CD4-positive, alpha-beta T cell treated with Interleukin-17A for 1 hour (primary cell): ENCODE data around the gene DNAH14.
"Not testable (repeated sequence)": the region's sequence is repeated elsewhere in the genome, so short reads cannot be mapped to it uniquely, and the experiment has no call there.

Experiments
- DNase-seq: peaks from one replicate; pipeline ENCODE4 v3.0.0-alpha.2; 2020

DNAH14 gene

DNA sequence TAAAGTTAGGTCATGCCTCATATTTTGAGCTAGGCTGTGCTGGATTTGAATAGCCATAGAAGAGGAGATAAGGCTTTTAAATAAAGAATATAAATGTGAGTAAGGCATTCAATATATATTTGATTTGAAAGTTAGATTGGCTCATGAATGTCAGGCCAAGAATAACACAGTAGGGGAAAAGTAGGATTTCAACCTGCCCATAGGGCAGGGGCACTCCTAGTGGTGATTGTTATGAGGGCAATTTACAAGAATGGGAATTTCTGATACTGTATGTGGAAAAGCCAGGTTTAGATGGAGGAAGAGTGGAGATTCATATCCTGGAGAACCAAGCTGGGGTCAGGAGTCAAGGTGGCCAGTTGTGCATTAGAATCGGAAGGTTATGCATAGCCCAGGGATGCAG lies 74.9 kb downstream of the DNAH14 start:
- no peak for DNase-seq

DNA sequence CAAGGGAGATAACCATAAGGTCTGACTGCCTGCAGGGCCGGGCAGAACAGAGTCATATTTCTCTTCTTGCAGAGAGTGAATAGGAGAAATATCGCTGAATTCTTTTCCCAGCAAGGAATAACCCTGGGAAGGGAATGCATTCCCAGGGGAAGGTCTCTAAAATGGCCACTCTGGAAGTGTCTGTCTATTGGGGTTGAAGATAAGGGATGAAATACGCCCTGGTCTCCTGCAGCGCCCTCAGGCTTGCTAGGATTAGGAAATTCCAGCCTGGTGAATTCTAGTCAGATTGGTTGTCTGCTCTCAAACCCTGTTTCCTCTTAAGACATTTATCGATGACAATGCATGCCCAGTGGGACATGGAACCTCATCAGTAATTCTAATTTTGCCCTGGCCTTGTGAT lies 76.9 kb downstream of the DNAH14 start:
- DNase-seq, result not testable (repeated sequence)

DNA sequence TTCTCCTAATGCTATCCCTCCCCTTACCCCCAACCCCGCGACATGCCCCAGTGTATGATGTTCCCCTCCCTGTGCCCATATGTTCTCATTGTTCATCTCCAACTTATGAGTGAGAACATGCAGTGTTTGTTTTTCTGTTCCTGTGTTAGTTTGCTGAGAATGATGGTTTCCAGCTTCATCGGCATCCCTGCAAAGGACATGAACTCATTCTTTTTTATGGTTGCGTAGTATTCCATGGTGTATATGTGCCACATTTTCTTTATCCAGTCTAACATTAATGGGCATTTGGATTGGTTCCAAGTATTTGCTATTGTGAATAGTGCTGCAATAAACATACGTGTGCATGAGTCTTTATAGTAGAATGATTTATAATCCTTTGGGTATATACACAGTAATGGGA lies 78.6 kb downstream of the DNAH14 start:
- not testable (repeated sequence) for DNase-seq

DNA sequence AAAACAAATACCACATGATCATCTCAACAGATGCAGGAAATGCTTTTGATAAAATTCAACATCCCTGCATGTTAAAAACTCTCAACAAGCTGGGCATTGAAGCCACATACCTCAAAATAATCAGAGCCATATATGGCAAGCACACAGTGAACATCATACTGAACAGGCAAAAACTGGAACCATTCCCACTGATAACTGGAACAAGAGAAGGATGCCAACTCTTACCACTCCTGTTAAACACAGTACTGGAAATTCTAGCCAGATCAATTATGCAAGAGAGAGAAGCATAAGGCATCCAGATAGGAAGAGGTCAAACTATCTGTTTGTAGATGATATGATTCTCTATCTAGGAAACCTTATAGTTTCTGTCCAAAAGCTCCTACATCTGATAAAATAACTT lies 91.6 kb downstream of the DNAH14 start:
- no peak for DNase-seq

DNA sequence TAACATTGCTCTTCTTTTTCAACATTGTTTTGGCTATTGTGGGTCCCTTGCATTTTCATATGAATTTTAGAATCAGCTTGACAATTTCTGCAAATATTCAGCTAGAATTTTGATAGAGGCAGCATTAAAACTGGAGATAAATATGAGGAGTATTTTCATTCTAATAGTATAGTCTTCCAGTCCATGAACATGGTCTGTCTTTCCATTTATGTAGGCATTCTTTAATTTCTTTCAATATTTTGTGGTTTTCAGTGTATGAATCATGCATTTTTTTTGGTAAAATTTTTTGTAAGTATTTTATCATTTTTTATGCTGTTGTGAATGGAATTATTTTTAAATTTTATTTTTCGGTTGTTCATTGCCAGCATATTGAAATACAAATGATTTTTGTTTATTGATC lies 97.2 kb downstream of the DNAH14 start:
- DNase-seq, result no peak

DNA sequence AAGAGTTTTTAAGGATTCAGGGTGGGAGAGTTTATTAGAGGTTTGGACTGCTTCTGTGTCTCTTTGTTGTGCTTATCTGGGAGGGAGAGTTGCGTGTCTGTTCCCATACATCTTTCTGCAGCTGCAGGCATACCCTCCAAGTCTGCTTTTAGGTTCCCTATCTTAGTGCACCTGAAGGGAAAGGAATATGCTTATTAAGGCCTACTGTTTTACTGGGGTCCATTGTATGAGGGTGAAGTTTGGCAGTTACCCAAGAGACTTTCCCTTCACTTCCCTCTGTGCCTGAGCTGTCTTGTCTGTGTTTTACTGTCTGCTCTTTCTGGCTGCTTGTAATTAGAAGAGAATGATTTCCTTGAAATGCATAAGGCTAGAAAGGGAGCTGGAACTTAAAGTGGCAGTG lies 107.0 kb downstream of the DNAH14 start:
- not testable (repeated sequence) for DNase-seq

DNA sequence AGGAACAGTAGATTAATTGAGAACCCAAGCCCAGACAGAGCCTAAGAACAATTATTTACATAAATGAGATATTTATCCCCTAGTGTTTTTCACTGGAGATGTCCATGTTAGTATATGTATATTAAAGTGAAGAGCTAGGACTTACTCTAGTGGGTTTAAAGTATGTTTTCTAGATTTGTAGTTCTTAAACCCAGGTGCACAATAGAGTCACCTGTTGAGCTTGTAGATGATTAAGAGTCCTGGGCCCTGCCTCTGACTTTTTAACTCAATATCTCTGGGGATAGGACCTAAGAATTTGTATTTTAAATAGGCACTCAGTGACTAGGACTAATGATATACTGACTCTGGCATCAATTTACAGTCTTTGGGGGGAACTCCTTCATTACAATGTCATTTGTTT lies 112.8 kb downstream of the DNAH14 start:
- no peak for DNase-seq

DNA sequence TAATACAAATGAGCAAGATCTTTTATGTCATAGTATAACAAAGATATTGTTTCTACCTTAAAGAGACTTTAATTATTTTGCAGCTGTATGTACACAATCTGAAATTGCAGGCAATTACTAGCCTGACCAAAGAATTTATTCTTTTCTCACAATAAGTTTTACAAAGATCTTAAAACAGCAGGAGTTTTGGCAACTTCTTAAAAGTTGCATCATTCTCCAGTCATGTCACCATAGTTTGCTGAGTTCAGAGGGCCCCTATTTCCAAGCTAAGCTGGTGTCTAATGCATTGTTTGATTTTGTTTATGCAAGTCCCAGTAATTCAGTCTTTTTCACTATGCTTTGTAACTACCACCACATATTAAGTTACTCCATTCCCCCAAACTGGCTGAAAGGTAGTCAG lies 114.8 kb downstream of the DNAH14 start:
- no peak for DNase-seq

DNA sequence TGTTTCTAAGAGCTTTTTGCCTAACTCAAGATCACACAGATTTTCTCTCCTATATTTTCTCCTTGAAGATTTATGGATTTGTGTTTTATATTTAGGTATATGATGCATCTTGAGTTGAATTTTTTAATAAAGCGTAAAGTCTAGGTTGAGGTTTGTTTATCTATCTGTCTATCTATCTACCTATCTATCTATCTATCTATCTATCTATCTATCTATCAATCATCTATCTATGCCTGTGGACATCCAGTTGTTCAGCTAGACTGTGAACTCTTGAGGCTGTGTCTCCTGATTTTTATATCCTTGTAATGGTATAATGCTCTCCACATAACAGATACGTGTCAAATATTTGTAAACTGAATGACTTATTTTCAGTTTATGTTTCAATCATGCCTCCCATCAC lies 120.1 kb downstream of the DNAH14 start:
- DNase-seq, result no peak

DNA sequence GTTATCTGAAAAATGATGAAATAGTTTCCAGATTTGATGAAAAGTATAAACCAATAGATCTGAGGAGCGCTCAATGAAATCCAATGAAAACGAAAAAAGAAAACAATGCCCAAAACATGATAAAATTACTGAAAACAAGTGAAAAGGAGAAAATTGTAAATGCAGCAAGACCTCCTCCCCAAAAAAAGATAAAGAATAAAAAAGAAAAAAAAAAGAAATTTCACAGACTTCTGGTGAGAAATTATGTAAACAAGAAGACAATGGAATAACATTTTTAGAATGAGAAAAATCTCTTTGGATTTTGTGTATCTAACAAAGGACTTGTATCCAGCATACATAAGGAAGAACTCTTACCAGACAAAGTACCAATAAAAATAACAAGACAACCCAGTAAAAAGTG lies 134.2 kb downstream of the DNAH14 start:
- no peak for DNase-seq

DNA sequence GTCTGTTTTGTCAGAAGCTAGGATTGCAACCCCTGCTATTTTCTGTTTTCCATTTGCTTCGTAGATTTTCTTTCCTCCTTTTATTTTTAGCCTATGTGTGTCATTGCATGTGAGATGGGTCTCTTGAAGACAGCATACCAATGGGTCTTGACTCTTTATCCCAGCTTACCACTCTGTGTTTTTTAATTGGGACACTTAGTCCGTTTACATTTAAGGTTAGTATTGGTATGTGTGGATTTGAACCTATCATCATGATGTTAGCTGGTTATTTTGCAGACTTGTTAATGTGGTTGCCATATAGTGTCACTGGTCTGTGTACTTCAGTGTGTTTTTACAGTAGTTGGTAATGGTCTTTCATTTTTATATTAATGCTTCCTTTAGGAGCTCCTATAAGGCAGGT lies 141.5 kb downstream of the DNAH14 start:
- no peak for DNase-seq

DNA sequence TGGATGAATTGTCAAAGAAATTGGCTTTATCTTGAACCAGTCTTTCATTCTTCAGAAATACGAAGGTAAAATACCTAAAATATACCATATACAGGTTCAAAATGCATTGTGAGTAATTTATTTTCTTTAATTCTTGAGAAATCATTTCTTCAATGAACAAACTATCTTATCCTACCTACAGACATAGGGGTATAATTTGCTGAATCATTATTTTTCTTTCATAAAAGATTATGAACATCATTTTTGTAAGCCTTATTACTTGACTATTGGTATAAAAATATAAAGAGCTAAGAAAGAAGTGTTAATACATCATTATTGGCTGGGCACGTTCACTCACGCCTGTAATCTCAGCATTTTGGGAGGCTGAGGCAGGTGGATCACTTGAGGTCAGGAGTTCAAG lies 167.7 kb downstream of the DNAH14 start:
- DNase-seq, result no peak

DNA sequence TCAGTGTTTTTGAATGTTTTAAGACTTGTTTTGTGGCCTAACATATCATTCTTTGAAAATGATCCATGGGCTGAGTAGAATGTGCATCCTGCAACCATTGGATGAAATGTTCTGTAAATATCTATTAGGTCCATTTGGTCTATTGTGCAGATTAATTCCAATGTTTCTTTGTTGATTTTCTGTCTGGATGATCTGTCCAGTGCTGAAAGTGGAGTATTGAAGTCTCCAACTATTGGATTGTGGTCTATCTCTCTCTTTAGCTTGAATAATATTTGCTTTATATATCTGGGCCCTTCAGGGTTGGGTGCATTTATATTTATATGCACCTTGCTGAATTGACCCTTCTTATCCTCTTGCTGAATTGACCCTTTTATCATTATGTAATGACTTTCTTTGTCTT lies 181.5 kb downstream of the DNAH14 start:
- DNase-seq, result no peak

DNA sequence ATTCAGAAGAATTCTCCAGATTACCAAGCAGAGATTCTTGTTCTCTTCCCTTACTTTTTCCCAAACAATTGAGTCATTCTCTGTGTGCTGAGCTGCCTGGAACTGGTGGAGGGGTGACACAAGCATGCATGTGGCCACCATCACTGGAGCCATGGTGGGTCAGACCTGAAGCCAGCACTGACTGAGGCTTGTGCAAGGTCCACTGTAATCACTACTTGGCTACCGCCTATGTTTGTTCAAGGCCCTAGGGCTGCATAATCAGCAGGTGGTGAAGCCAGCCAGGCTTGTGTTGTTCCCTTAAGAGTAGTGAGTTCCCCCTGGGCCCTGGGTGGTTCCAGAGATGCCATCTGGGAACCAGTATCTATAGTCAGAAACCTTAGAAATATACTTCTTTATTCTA lies 183.8 kb downstream of the DNAH14 start:
- no peak for DNase-seq

DNA sequence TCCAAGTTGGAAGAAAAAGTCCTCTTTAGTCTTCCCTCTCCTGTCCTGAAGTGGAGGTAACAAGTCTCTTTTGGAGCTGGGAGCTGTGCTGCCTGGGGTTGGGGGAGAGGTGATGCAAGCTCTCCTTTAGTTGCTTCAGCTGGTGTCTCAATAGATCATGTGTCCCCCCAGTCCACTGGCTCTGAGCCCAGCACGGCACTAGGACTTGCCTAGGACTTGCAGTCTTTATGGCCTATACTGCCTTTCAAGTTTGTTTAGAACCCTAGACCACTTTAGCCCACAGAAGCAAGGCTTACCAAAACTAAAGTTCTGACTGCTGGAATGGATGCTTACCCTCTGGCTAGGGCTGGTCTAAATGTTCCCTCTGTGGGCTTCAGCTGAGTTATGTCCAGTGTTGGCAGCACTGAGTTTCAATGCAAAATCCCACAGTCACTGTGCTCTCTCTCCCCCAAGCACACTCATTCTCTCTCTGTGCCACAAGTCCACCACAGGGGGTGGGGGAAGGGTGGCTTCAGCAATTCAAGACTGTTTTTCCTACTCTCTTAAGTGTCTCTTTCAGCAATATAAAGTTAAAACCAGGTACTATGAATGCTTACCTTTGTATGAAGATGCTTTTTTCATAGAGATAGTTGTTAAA lies 185.0 kb downstream of the DNAH14 start:
- no peak for DNase-seq

DNA sequence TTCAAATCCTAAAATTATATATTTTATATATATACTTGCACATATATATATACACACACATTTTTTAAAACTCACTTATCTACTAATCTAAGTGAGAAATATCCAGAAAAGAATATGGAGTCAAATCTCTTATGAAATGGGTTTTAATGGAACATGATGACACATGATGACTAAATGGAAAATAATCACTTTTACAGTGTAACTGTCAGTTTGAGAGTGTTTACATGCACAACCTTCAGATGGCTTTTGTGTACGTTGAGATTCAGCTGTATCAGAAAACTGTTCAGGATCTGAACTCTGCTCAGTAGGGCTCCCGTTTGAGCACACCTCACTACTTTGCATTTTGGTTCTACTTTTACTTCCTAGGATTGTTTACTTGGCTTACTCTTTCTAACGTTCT lies 189.8 kb downstream of the DNAH14 start:
- no peak for DNase-seq

DNA sequence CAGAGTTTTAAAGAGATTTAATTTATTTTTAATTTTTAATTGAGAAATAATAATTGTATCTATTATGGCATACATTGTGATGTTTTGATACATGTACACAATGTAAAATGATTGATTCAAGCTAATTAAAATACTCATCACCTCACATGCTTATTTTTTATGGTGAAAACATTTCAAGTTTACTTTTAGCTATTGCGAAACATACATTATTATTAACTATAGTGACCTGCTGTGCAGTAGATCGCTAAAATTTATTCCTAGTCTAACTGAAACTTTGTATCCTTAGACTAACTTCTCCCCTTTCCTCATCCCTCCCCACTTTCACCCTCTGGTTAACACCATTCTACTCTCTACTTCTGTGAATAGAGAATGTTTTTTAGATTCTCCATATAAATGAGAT lies 191.6 kb downstream of the DNAH14 start:
- no peak for DNase-seq

DNA sequence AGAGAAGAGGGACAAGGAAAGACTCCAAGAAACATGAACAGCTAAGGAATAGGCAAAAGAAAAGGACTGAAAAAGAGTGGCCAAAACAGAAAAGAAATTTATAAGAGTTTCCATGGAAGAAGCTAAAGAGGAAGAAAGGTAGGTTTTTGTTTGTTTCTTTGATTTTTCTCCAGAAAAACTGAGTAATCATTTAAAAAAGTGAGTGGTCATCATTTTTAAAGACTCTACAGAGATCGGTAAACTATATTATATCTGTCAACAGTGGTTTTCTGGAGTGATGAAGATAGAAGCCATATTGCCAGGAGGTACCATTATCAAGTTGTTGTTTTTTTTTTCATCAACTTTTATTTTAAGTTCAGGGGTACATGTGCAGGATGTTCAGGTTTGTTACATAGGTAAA lies 202.4 kb downstream of the DNAH14 start:
- no peak for DNase-seq

DNA sequence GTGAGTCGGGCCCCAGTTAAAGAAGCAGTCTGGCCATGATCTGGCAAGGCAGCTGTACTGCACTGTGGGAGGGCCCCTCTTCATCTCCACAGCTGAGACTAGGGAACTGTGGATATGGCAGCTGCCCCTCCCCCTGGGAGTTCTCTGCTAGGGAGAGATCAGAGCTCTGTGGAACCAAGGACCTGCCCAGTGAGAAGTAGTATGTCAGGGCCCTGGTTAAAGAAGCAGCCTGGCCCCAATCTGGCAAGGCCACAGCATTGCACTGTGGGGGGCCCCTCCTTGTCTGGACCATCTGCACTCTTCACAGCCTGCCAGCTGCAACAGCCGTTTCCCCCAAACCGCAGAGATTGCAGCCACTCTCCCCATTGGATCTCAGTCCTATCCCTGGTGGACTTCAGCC lies 208.5 kb downstream of the DNAH14 start:
- DNase-seq, result no peak

DNA sequence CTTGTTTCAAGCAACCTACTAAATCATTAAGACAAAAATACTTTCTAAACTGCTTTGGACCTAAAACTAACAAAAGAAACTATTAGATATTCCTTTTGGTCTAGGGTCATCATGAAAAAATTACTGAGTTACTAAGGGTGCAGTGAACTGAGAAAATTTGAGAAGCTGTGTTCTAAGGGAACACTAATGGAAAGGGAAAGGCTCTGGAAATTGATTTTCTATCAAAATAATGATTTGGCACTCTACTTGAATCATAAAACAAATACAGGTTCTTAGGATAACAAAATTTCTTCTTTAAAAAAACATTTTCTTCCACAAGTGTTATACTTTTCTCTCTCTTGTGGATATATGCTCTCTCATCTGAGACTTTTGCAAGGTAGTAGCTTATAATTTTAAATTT lies 213.5 kb downstream of the DNAH14 start:
- DNase-seq, result no peak

DNA sequence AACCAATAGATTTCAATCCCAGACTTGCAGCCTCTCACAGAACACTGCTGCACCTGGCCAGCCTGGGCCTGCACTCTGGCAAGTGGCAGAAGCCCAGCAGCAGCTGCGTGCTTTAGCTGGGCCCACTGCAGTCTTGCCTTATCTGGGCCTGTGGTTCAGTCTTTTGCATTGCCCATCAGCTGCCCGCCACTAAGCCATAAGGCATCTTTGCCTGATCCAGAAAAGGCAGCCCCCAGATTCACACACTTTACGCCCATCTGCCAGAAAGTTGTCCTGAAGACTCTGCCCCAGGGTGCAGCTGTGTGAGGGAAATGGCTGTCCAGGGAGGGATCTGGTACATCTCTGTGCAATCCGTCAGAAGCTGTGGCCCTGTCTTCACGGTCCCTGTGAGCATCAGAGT lies 217.0 kb downstream of the DNAH14 start:
- DNase-seq, result no peak

DNA sequence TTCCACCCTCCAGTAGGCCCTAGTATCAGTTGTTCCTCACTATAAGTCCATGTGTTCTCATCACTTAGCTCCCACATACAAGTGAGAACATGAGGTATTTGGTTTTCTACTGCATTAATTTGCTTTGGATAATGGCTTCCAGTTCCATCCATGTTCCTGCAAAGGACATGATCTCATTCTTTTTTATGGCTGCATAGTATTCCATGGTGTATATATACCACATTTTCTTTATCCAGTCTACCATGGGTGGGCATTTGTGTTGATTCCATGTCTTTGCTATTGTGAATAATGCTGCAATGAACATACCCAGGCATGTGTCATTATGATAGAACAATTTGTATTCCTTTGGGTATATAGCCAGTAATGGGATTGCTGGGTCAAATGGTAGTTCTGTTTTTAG lies 218.3 kb downstream of the DNAH14 start:
- not testable (repeated sequence) for DNase-seq

DNA sequence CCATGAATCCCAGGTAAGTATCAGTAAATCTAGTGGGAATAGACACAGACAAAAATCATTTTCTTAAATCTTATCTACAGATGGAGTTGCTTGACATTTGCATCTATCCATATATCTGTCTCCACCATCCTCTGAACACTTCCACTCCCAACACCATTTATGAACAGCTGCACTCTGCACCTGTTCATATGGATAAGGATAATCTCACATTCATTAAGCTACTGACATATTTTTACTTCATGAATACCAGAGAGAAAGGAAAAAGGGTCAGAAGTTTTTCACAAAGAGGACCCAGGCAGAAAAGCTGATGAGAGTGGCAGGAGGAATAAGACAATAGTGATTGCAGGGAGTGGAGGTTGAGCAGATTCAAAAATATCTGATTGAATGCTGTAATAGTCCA lies 222.6 kb downstream of the DNAH14 start:
- no peak for DNase-seq

DNA sequence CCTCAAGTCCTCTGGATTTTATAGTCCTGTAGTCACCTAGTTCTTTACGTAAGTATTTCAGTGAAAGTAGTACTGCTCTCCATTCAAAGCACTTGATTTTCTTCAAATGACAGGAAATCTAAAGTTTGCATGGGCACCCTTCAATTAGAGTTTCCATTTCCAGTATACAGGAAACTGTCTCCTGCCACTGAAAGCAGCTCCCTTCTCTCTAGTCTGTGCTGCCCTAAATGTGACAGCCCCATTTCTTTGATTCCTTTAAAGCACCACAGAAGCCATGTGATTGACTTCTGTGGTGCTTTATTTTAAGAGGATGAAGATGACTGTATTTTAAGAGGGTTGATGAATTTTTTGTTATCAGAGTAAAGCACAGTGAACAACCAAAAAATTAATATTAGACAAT lies 226.1 kb downstream of the DNAH14 start:
- no peak for DNase-seq

DNA sequence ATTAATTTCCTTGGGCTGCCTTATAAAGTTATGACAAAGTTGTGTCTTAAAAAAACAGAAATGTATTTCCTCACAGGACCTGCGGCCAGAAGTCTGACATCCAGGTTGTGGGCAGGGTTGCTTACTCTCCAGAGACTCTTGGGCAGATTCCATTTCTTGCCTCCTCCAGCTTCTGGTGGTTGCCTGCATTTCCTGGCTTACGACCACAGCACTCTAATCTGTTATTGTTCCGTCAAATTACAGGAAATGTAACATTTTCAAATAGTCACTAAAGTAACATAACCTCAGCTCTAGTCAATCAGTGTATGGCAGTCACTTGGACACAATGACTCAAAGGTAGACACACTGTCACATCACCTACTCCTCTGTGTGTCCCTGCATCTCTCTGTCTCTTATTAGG lies 226.8 kb downstream of the DNAH14 start:
- DNase-seq, result no peak

DNA sequence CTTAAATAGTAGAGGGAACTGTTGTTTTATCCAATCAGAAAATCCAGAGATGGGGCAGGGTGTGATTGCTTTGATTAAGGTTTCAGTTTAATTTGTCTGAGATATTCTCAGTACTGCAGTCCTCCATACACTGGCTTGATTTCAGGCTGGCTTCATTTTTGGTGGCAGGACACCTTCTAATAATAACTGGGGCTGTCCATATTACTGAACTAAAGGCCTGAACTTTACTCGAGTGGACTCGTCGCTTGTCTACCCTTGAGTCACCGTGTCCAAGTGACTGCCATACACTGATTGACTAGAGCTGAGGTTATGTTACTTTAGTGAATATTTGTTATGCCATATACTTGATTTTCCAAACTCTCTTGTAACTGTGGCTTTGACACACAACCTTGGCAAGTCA lies 228.8 kb downstream of the DNAH14 start:
- DNase-seq, result no peak
